ENCODE results near the gene OPN3. TPM values are rescaled to one million over a fixed set of nuclear protein-coding genes. Genes with fewer than 3 reads are reported as not detected.

The OPN3 gene
- total and polyA plus RNA-seq, 12 donors = 4.1 to 42.9 (median 9.7) TPM

- Histone ChIP-seq H3K36me3 (replicated peaks in 1 of 2) (no peaks in the 10 kb centered on the region), H3K4me1 (replicated peaks in 1 of 2) (peaks cover 0 to 6% of the 10 kb centered on the region in 2 donors), H3K27me3 (no peaks in the 10 kb centered on the region), H3K4me3 (peak overlapping the region in 1 of 4 donors; percentile 35), H3K9me3 (replicated peaks in 1 of 3) (no peaks in the 10 kb centered on the region), H3K27ac (peak overlapping the region in 1 of 5 donors; percentile 52)
- TF ChIP-seq CTCF (IDR thresholded peaks at IDR 0.05) = no peak
- no peak for TF ChIP-seq POLR2A (IDR thresholded peaks at IDR 0.05)
- intact Hi-C loops (cut with DNase I) = no loop called here
- 52 to 60% (median 57%) methylated on average over 12 to 14 of the region's 14 CpGs for WGBS, 4 donors
- DNase-seq = peak in 5 of 7 donors; percentile 32 to 58 (median 38)
These were observed 53.2 kb downstream of the OPN3 start for GRCh38 chr1:241586905-241587512.

DNA sequence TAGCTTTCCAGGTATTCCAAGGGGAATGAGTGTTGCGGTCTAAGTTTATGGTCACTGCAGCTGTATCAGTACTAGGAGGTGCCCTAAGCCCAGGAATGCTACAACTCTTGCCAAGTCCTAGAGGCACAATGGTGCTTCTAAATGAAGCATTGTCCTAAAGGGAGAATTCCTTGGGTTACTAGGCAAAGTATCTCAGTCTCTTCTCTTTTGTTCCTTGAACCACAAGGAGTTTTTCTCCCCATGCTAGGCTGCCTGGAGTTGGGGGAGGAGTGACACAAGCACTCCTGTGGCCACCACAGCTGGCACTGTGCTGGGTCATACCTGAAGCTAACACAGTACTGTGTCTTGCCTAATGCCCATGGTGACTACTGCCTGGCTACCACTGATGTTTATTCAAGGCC is 57.2 kb downstream of the OPN3 start:
- Histone ChIP-seq H3K4me3 (no peak overlapping the region), H3K27me3 (no peaks in the 10 kb centered on the region), H3K36me3 (replicated peaks in 1 of 2) (no peaks in the 10 kb centered on the region), H3K4me1 (replicated peaks in 1 of 2) (peaks cover 0 to 6% of the 10 kb centered on the region in 2 donors), H3K27ac (no peak overlapping the region), H3K9me3 (replicated peaks in 1 of 3) (no peaks in the 10 kb centered on the region)
- intact Hi-C loops (cut with DNase I) = no loop called here
- WGBS, 4 donors = 94 to 100% (median 95%) methylated on average over 1 of the region's 1 CpG
- DNase-seq = no peak
- TF ChIP-seq CTCF (IDR thresholded peaks at IDR 0.05) (no peak), POLR2A (IDR thresholded peaks at IDR 0.05) (no peak)

- WGBS, 4 donors = 75 to 100% (median 80%) methylated on average over 1 to 4 of the region's 4 CpGs
These were observed 60.7 kb downstream of the OPN3 start for GRCh38 chr1:241579434-241579833.

DNA sequence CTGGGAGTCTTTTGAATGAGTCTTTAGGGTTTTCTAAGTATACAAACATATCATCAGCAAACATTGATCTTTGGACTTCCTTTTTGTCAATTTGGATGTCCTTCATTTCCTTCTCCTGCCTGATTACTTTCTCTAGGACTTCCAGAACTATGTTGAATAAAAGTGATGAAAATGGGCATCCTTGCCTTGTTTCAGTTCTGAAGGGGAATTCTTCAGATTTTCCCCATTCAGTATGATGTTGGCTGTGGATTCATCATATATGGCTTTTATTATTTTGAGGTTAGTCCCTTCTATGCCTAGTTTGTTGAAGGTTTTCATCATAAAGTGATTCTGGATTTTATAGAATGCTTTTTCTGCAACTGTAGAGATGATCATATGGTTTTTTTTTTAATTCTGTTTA is 66.0 kb downstream of the OPN3 start:
- Histone ChIP-seq H3K4me3 (no peak overlapping the region), H3K27me3 (no peaks in the 10 kb centered on the region), H3K9me3 (replicated peaks in 1 of 3) (no peaks in the 10 kb centered on the region), H3K4me1 (replicated peaks in 1 of 2) (no peaks in the 10 kb centered on the region), H3K27ac (no peak overlapping the region), H3K36me3 (replicated peaks in 1 of 2) (no peaks in the 10 kb centered on the region)
- DNase-seq = no peak
- intact Hi-C loops (cut with DNase I) = no loop called here
- TF ChIP-seq POLR2A (IDR thresholded peaks at IDR 0.05) (no peak), CTCF (IDR thresholded peaks at IDR 0.05) (no peak)

More at GRCh38 chr1:241579434-241579833, 60.7 kb downstream of the OPN3 start:
- TF ChIP-seq POLR2A (IDR thresholded peaks at IDR 0.05) (no peak), CTCF (IDR thresholded peaks at IDR 0.05) (no peak)
- no peaks in the 10 kb centered on the region for H3K4me1 ChIP-seq (replicated peaks in 1 of 2)
- H3K27ac ChIP-seq = no peak overlapping the region
- no peak for DNase-seq
- no peaks in the 10 kb centered on the region for H3K27me3 ChIP-seq
- no peaks in the 10 kb centered on the region for H3K36me3 ChIP-seq (replicated peaks in 1 of 2)
- intact Hi-C loops (cut with DNase I) = no loop called here
- H3K9me3 ChIP-seq (replicated peaks in 1 of 3) = no peaks in the 10 kb centered on the region
- H3K4me3 ChIP-seq = no peak overlapping the region
